HUES6 (cell line): Measurements from ENCODE around the gene FOLR1.
"Not testable (repeated sequence)": the region's sequence is repeated elsewhere in the genome, so short reads cannot be mapped to it uniquely, and the experiment has no call there.

Source experiments
- H3K27ac ChIP-seq: 2 replicates; pipeline ENCODE4 v1.7.0; 2013; ENCODE audit warnings: low read depth, mild to moderate bottlenecking, low read length, inconsistent platforms
- H3K27me3 ChIP-seq: 2 replicates; pipeline ENCODE4 v1.6.1; 2013; ENCODE audit warnings: low read length; ENCODE audit not compliant: control insufficient read depth, insufficient read depth
- H3K36me3 ChIP-seq: 2 replicates; pipeline ENCODE4 v1.6.1; 2013; ENCODE audit warnings: low read length; ENCODE audit not compliant: control insufficient read depth, insufficient read depth
- H3K4me1 ChIP-seq: 2 replicates; pipeline ENCODE4 v1.6.1; 2013; ENCODE audit warnings: low read length; ENCODE audit not compliant: control insufficient read depth, insufficient read depth
- H3K4me3 ChIP-seq: 2 replicates; pipeline ENCODE4 v1.5.1; 2013; ENCODE audit warnings: low read depth, low read length
- H3K9ac ChIP-seq: one replicate; pipeline ENCODE4 v1.6.1; 2013; ENCODE audit warnings: mild to moderate bottlenecking, low read length
- H3K9me3 ChIP-seq: 2 replicates; pipeline ENCODE4 v1.6.1; 2013; ENCODE audit warnings: low read depth, low read length; ENCODE audit not compliant: control insufficient read depth, insufficient read depth

Gene FOLR1

DNA sequence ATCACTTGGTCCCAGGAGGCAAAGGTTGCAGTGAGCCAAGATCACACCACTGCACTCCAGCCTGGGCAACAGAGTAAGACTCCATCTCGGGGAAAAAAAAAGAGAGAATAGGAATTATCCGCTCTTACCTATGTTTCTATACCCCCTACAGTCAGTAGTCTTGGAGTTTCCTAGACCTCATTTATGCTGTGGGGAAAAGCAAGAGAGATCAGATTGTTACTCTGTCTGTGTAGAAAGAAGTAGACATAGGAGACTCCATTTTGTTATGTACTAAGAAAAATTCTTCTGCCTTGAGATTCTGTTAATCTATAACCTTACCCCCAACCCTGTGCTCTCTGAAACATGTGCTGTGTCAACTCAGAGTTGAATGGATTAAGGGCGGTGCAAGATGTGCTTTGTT, 27.8 kb upstream of the FOLR1 start:
- H3K9me3 ChIP-seq, H3K4me1 ChIP-seq, H3K27ac ChIP-seq, H3K36me3 ChIP-seq, H3K9ac ChIP-seq, H3K4me3 ChIP-seq, H3K27me3 ChIP-seq: not testable (repeated sequence)

DNA sequence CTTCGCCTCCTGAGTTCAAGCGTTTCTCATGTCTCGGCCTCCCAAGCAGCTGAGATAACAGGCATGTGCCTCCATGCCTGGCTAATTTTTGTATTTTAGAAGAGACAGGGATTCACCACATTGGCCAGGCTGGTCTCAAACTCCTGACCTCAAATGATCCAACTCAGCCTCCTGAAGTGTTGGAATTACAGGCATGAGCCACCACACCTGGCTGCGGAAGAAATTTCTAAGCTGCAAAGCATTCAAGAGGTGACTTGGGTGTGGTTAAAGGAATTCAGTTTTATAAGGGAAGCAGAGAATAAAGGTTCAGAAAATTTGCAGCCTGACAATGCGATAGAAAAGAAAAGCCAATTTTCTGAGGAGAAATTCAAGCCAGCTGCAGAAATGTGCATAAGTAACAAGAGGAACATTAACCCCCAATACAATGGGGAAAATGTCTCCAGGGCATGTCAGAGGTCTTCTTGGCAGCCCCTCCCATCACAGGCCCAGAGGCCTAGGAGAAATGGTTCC, 22.8 kb upstream of the FOLR1 start:
- not testable (repeated sequence) for H3K27ac ChIP-seq, H3K9ac ChIP-seq, H3K4me3 ChIP-seq, H3K36me3 ChIP-seq, H3K4me1 ChIP-seq, H3K9me3 ChIP-seq, H3K27me3 ChIP-seq

GRCh38 chr11:72169754-72170153, 22.2 kb upstream of the FOLR1 start:
- not testable (repeated sequence) for H3K4me1 ChIP-seq, H3K36me3 ChIP-seq, H3K9me3 ChIP-seq, H3K27ac ChIP-seq, H3K27me3 ChIP-seq, H3K4me3 ChIP-seq, H3K9ac ChIP-seq

DNA sequence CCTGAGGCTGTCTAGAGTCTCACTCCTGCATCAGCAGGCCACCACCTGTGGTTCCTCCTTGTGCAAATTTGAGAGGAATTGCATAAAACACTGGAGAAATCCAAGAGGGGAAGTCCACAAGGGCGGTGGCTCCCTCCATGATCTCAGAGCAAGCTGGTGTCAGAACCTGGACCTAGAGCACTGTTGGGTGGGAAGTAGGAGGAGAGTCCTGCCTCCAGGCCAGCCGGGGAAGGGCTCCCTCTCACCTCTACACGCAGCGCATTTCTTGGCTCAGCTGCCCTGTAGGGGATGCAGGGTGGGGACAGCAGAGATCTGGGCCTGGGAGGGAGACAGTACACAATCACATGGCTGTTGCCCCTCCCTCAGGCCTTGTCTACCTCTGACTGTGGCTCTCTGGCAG, 19.9 kb upstream of the FOLR1 start:
- not testable (repeated sequence) for H3K27me3 ChIP-seq, H3K4me1 ChIP-seq, H3K9me3 ChIP-seq, H3K9ac ChIP-seq, H3K36me3 ChIP-seq, H3K27ac ChIP-seq, H3K4me3 ChIP-seq

DNA sequence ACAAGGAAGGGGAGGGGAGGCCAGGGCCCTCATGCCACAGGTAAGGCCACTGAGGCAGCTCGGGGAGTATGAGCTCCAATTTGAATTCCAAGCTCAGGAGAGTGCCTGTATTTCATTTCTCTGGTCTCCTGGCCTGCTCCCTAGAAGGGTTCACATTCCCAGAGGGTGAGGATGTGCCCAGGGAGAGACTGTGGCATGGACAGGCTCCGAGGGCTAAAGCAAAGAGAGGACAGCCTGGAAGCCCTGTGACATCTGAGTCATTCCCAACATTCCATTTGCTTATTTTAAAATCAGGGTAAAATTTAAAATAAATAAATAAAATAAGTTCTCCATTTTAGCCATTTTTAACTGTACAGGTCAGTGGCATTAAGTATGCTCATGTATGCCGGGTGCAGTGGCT, 18.6 kb upstream of the FOLR1 start:
- Histone ChIP-seq H3K4me3 (no peak overlapping the region), H3K9me3 (no peaks in the 10 kb centered on the region), H3K36me3 (no peaks in the 10 kb centered on the region), H3K4me1 (no peaks in the 10 kb centered on the region), H3K9ac (no peak overlapping the region), H3K27ac (no peak overlapping the region), H3K27me3 (no peaks in the 10 kb centered on the region)

DNA sequence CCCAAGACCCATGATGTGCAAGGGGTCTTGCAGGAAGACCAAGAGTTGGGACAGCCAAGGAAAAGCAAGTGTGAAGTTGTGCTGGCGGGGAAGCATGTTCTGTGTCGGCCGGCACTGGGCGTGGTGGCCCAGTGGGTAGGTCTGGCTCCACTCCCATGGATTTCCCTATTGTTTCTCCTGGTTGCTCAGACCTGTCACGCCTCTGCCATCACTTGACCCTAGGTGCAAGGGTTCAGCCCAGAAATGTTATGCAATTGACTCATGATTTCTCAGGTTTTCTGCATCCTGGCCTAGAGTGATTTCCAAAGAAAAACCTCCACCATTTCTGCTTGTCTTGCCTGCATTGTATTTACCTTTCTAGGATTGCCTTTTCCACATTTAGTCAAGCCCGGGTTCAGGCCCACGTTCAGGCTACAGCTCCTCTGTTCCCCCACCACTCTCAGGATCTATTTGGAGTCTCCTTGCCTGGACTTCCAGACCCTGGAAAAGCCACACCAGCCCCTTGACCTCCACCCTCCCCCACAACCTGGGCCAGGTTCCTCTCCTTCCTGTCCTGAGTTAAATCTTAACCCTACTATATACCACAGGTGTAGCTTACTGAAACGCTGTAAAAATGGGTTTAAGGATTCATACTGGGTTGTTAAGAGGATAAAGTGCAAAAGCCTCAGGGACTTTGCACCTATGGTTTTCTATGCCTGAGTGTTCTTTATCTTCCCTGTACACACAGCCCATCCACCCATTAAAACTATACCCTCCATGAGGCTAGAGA, 17.5 kb upstream of the FOLR1 start:
- Histone ChIP-seq H3K4me3 (no peak overlapping the region), H3K9me3 (no peaks in the 10 kb centered on the region), H3K9ac (no peak overlapping the region), H3K27ac (no peak overlapping the region), H3K27me3 (no peaks in the 10 kb centered on the region), H3K4me1 (no peaks in the 10 kb centered on the region), H3K36me3 (no peaks in the 10 kb centered on the region)

GRCh38 chr11:72177656-72178055, 14.3 kb upstream of the FOLR1 start:
- Histone ChIP-seq H3K27ac (no peak overlapping the region), H3K36me3 (no peaks in the 10 kb centered on the region), H3K27me3 (no peaks in the 10 kb centered on the region), H3K9me3 (no peaks in the 10 kb centered on the region), H3K4me3 (no peak overlapping the region), H3K9ac (no peak overlapping the region), H3K4me1 (no peaks in the 10 kb centered on the region)

DNA sequence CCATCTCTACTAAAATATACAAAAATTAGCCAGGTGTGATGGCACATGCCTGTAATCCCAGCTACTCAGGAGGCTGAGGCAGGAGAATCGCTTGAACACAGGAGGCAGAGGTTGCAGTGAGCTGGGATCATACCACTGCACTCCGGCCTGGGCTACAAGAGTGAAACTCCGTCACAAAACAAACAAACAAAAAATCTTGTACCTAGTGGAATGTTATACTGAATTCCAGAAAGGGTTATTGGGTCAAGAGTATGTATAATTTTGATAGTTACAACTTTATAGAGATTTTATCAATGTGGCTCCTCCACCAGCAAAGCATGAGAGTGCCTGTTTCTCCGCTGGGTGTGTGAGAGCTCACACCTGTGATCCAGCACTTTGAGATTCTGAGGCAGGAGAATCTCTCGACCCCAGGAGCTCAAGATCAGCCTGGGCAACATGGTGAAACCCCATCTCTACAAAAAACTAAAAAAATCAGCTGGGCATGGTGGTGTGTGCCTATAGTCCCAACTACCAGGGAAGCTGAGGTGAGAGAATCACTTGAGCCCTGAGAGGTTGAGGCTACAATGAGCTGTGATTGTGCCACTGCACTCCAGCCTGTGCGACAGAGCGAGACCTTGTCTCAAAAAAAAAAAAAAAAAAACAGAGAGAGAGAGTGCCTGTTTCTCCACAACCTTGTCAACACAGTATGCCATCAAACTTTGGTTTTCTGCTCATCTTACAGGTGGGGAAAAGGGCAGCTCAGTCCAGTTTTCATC, 12.7 kb upstream of the FOLR1 start:
- Histone ChIP-seq H3K27ac (no peak overlapping the region), H3K4me1 (no peaks in the 10 kb centered on the region), H3K36me3 (no peaks in the 10 kb centered on the region), H3K4me3 (no peak overlapping the region), H3K27me3 (no peaks in the 10 kb centered on the region), H3K9me3 (no peaks in the 10 kb centered on the region), H3K9ac (no peak overlapping the region)

GRCh38 chr11:72179804-72180396, 12.0 kb upstream of the FOLR1 start:
- Histone ChIP-seq H3K4me3 (no peak overlapping the region), H3K9me3 (no peaks in the 10 kb centered on the region), H3K27ac (no peak overlapping the region), H3K9ac (no peak overlapping the region), H3K4me1 (no peaks in the 10 kb centered on the region), H3K27me3 (no peaks in the 10 kb centered on the region), H3K36me3 (no peaks in the 10 kb centered on the region)

- not testable (repeated sequence) for H3K27ac ChIP-seq, H3K9me3 ChIP-seq, H3K4me1 ChIP-seq
Observed at GRCh38 chr11:72180892-72181552, 10.9 kb upstream of the FOLR1 start.

DNA sequence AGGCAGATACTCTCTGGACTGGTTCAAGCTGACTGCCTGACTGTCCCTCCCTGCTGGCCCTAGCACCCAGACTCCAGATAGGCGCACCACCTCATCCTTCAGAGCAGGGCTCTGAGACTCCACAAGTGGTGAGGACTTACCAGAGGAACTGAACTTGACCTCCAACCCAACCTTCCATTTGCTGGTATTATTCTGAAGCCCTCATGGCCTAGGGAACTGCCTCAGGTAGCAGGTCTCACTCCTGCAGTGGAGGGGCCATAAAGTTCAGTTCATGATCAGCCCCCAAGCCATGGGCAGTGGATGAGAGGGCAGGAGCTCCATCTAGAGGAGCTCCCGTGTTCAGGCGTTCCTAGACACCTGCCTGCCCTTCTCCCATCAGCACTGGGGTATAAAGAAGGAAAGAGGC, 10.4 kb upstream of the FOLR1 start:
- H3K27me3 ChIP-seq, H3K36me3 ChIP-seq, H3K4me1 ChIP-seq, H3K27ac ChIP-seq, H3K4me3 ChIP-seq, H3K9ac ChIP-seq, H3K9me3 ChIP-seq: not testable (repeated sequence)

More at GRCh38 chr11:72180892-72181552, 10.9 kb upstream of the FOLR1 start:
- not testable (repeated sequence) for H3K9ac ChIP-seq, H3K27me3 ChIP-seq, H3K36me3 ChIP-seq, H3K4me3 ChIP-seq
